HG02884 (cell line): ENCODE measurements around the gene TBXAS1.

Source experiments
- ATAC-seq: cut with Tn5 transposase; IDR thresholded peaks from one replicate; pipeline ENCODE4 v1.9.1; 2021; ENCODE audit warnings: mild to moderate bottlenecking, moderate library complexity; ENCODE audit not compliant: unreplicated experiment

The TBXAS1 gene

GRCh38 chr7:139993592-139993991, 164.5 kb downstream of the TBXAS1 start:
- no peak for ATAC-seq

GRCh38 chr7:139994356-139994755, 165.3 kb downstream of the TBXAS1 start:
- no peak for ATAC-seq

- ATAC-seq: no peak
These were observed 166.2 kb downstream of the TBXAS1 start for GRCh38 chr7:139995017-139995915.

GRCh38 chr7:139998572-139998971, 169.5 kb downstream of the TBXAS1 start:
- no peak for ATAC-seq

- no peak for ATAC-seq
These were observed 170.5 kb downstream of the TBXAS1 start for GRCh38 chr7:139999516-139999915.

GRCh38 chr7:140000666-140001268, 171.7 kb downstream of the TBXAS1 start:
- no peak for ATAC-seq

- ATAC-seq: no peak
These were observed 174.9 kb downstream of the TBXAS1 start for GRCh38 chr7:140003913-140004382.

- no peak for ATAC-seq
These were observed 175.6 kb downstream of the TBXAS1 start for GRCh38 chr7:140004672-140005071.

GRCh38 chr7:140005341-140005740, 176.3 kb downstream of the TBXAS1 start:
- no peak for ATAC-seq

GRCh38 chr7:140005754-140006503, 176.9 kb downstream of the TBXAS1 start:
- ATAC-seq: no peak

GRCh38 chr7:140006600-140006999, 177.5 kb downstream of the TBXAS1 start:
- ATAC-seq: no peak

GRCh38 chr7:140007051-140007690, 178.1 kb downstream of the TBXAS1 start:
- ATAC-seq: no peak

- no peak for ATAC-seq
These were observed 179.9 kb downstream of the TBXAS1 start for GRCh38 chr7:140008755-140009610.

- ATAC-seq: no peak
These were observed 180.7 kb downstream of the TBXAS1 start for GRCh38 chr7:140009735-140010134.

GRCh38 chr7:140010194-140010895, 181.3 kb downstream of the TBXAS1 start:
- ATAC-seq: no peak

- no peak for ATAC-seq
These were observed 184.6 kb downstream of the TBXAS1 start for GRCh38 chr7:140013676-140014075.

GRCh38 chr7:140014123-140014522, 185.1 kb downstream of the TBXAS1 start:
- ATAC-seq: no peak

- ATAC-seq: no peak
These were observed 186.5 kb downstream of the TBXAS1 start for GRCh38 chr7:140015471-140015970.

- ATAC-seq: no peak
These were observed 187.5 kb downstream of the TBXAS1 start for GRCh38 chr7:140016540-140016939.
